ENCODE measurements around the gene OR2A12. TPM values are rescaled to one million over a fixed set of nuclear protein-coding genes. Genes with fewer than 3 reads are reported as not detected.
"Not testable (repeated sequence)": the region's sequence is repeated elsewhere in the genome, so short reads cannot be mapped to it uniquely, and the experiment has no call there.

Gene OR2A12
- total and polyA plus RNA-seq, 12 donors, result not detected

DNA sequence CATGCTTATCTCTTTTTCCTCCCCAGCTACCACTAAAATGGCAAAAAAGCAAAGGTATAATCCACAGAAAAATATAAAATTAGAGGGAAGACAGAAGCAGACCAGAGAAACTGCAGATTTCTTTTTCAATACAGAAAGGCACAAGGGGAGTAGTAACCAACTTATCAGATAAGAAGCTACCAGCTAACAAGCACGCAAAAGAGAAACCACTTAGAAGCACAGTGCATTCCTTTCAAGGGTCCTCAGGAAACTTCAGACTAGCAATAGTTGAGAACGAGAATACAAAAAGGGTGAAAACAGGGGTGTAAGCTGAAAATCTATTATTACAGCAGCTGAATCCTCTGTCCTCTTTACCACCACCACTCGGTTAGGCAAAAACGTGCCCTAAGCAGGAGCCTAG, 47.2 kb upstream of the OR2A12 start:
- Histone ChIP-seq H3K27me3 (no peaks in the 10 kb centered on the region), H3K4me1 (replicated peaks in 1 of 2) (no peaks in the 10 kb centered on the region), H3K9me3 (replicated peaks in 1 of 3) (no peaks in the 10 kb centered on the region), H3K27ac (no peak overlapping the region), H3K36me3 (replicated peaks in 1 of 2) (no peaks in the 10 kb centered on the region), H3K4me3 (no peak overlapping the region)
- no peak for DNase-seq
- 60 to 76% (median 72%) methylated on average over 4 of the region's 4 CpGs for WGBS, 4 donors
- TF ChIP-seq, protein P1, sequence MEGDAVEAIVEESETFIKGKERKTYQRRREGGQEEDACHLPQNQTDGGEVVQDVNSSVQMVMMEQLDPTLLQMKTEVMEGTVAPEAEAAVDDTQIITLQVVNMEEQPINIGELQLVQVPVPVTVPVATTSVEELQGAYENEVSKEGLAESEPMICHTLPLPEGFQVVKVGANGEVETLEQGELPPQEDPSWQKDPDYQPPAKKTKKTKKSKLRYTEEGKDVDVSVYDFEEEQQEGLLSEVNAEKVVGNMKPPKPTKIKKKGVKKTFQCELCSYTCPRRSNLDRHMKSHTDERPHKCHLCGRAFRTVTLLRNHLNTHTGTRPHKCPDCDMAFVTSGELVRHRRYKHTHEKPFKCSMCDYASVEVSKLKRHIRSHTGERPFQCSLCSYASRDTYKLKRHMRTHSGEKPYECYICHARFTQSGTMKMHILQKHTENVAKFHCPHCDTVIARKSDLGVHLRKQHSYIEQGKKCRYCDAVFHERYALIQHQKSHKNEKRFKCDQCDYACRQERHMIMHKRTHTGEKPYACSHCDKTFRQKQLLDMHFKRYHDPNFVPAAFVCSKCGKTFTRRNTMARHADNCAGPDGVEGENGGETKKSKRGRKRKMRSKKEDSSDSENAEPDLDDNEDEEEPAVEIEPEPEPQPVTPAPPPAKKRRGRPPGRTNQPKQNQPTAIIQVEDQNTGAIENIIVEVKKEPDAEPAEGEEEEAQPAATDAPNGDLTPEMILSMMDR (IDR thresholded peaks at IDR 0.05), result no peak
- no peak for TF ChIP-seq POLR2A (IDR thresholded peaks at IDR 0.05)
- intact Hi-C loops (cut with DNase I), result no loop called here

DNA sequence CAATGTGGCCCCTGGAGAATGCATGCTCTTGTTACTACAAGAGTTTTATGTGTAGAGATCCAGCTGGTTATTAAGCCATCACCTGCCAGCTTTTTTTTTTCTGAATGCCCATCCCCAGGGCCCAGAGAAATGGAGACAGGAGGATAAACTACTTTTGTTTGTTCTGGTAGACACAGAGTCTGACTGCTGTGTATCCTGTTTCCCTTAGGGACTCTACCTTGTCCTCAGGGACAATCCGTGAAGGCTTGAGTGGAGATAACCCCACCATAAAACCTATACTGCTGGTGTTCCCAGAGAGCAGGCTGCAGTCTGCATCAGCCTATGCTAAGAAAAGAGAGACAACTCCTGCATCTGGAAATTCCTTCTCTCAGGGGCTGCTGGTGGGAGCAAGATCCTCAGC, 37.4 kb upstream of the OR2A12 start, which contains the start of gene OR2A5:
Gene OR2A5 (plus strand): TSS at position 301 of the 400 bp plus-strand sequence. CDS start 1,454 bp downstream, outside the sequence.
- WGBS, 4 donors, result 57 to 66% (median 61%) methylated on average over 1 of the region's 1 CpG
- no peak for DNase-seq
- Histone ChIP-seq H3K9me3 (replicated peaks in 1 of 3) (no peaks in the 10 kb centered on the region), H3K27ac (no peak within 1 kb of the TSS), H3K4me1 (replicated peaks in 1 of 2) (no peaks in the 10 kb centered on the region), H3K4me3 (no peak within 1 kb of the TSS), H3K36me3 (replicated peaks in 1 of 2) (no peaks in the 10 kb centered on the region), H3K27me3 (no peaks in the 10 kb centered on the region)
- intact Hi-C loops (cut with DNase I), result no loop called here
- TF ChIP-seq POLR2A (IDR thresholded peaks at IDR 0.05), result no peak
- TF ChIP-seq, protein P1 (IDR thresholded peaks at IDR 0.05), result no peak

DNA sequence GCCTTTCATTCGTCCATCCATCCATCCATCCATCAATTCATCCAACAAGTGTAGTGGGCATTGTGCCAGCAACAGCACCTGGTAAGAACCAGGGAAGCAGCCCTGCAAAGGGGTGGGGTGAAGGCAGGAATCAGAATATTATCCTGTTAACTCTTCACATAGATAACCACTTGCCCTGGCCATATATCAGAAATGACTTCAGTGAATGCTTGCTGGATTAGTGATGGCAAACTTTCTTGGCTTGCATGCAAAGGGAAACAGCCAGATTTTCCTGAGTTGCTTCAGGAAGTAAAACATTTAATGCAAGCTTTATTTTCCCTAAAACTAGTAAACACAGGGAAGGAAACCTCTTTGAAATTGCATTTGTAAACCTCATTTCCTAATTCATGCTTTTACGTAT, 36.6 kb upstream of the OR2A12 start:
- intact Hi-C loops (cut with DNase I), result no loop called here
- Histone ChIP-seq H3K27ac (no peak overlapping the region), H3K4me1 (replicated peaks in 1 of 2) (no peaks in the 10 kb centered on the region), H3K9me3 (replicated peaks in 1 of 3) (no peaks in the 10 kb centered on the region), H3K4me3 (no peak overlapping the region), H3K36me3 (replicated peaks in 1 of 2) (no peaks in the 10 kb centered on the region), H3K27me3 (no peaks in the 10 kb centered on the region)
- 58 to 61% (median 60%) methylated on average over 2 of the region's 2 CpGs for WGBS, 4 donors
- TF ChIP-seq, protein P1 (IDR thresholded peaks at IDR 0.05), result no peak
- TF ChIP-seq POLR2A (IDR thresholded peaks at IDR 0.05), result no peak
- no peak for DNase-seq

DNA sequence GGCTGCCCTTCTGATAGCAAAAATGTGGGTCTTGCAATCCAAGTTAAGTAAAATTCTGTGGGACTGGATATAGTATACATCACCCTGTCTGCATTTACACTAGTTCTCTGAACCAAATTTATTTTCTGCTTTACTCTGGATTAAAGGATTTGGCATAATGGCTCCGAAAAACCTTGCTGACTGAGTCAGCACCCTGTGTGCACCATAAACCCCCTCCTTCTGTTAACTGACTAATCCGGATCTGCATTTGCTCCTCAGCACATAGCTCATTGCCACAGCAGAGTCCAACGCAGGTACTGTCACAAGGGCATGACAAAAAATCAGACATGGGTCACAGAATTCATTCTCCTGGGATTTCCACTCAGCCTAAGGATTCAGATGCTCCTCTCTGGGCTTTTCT, 36.0 kb upstream of the OR2A12 start:
- no peak overlapping the region for H3K4me3 ChIP-seq
- 43 to 70% (median 49%) methylated on average over 3 of the region's 3 CpGs for WGBS, 4 donors
- peak in 1 of 7 donors; percentile 15 for DNase-seq
- intact Hi-C loops (cut with DNase I), result no loop called here
- no peaks in the 10 kb centered on the region for H3K36me3 ChIP-seq (replicated peaks in 1 of 2)
- no peaks in the 10 kb centered on the region for H3K27me3 ChIP-seq
- no peak overlapping the region for H3K27ac ChIP-seq
- no peaks in the 10 kb centered on the region for H3K4me1 ChIP-seq (replicated peaks in 1 of 2)
- no peaks in the 10 kb centered on the region for H3K9me3 ChIP-seq (replicated peaks in 1 of 3)
- TF ChIP-seq, protein P1 (IDR thresholded peaks at IDR 0.05), result no peak
- no peak for TF ChIP-seq POLR2A (IDR thresholded peaks at IDR 0.05)

DNA sequence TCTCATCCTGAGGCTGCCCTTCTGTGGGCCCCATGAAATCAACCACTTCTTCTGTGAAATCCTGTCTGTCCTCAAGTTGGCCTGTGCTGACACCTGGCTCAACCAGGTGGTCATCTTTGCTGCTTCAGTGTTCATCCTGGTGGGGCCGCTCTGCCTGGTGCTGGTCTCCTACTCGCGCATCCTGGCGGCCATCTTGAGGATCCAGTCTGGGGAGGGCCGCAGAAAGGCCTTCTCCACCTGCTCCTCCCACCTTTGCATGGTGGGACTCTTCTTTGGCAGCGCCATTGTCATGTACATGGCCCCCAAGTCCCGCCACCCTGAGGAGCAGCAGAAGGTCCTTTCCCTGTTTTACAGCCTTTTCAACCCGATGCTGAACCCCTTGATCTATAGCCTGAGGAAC, 35.2 kb upstream of the OR2A12 start:
- H3K4me3 ChIP-seq; H3K27ac ChIP-seq; H3K9me3 ChIP-seq (replicated peaks in 1 of 3); intact Hi-C loops (cut with DNase I); H3K36me3 ChIP-seq (replicated peaks in 1 of 2); DNase-seq; H3K4me1 ChIP-seq (replicated peaks in 1 of 2); H3K27me3 ChIP-seq: not testable (repeated sequence)
- WGBS, 4 donors, result 75 to 85% (median 80%) methylated on average over 8 of the region's 8 CpGs

All from adrenal gland (tissue), 12 donors.